ENCODE measurements around the gene SUDS3. TPM values are rescaled to one million over a fixed set of nuclear protein-coding genes. Genes with fewer than 3 reads are reported as not detected.

SUDS3 gene
- total and polyA plus RNA-seq, 2 donors (not counting 1 experiment from before 2014, with no cell fraction given) = 12.1 to 53.9 TPM

- Histone ChIP-seq H3K9ac (ENCODE audit: low read length) (no peak overlapping the region), H3K9me3 (ENCODE audit: control extremely low read depth in 1 of 3, control insufficient read depth in 2 of 3, insufficient read depth in 1 of 3, low read length in 2 of 3) (no peaks in the 10 kb centered on the region), H3K79me2 (ENCODE audit: control insufficient read depth, insufficient read depth, low read length) (no peaks in the 10 kb centered on the region), H3K27me3 (replicated peaks in 1 of 4; ENCODE audit: control extremely low read depth in 1 of 4, control insufficient read depth in 3 of 4, insufficient read depth in 4 of 4, low read length in 3 of 4) (no peaks in the 10 kb centered on the region), H3K27ac (ENCODE audit: low read length in 2 of 2) (no peak overlapping the region), H3K36me3 (replicated peaks in 1 of 2; ENCODE audit: control extremely low read depth in 1 of 2, control insufficient read depth in 1 of 2, extremely low read depth in 1 of 2, insufficient read depth in 2 of 2, low read length in 1 of 2) (peaks cover 4 to 61% of the 10 kb centered on the region in 2 experiments), H3K4me3 (ENCODE audit: control extremely low read depth in 1 of 5, extremely low read depth in 1 of 5, insufficient read depth in 1 of 5, low read depth in 2 of 5, low read length in 4 of 5) (no peak overlapping the region), H3K4me1 (ENCODE audit: control insufficient read depth in 2 of 2, insufficient read depth in 2 of 2, low read length in 2 of 2) (no peaks in the 10 kb centered on the region), H3K4me2 (replicated peaks; ENCODE audit: low read depth, low read length, poor library complexity, severe bottlenecking) (no peak overlapping the region), H2AFZ (ENCODE audit: insufficient read depth, low read depth, low read length, poor library complexity, severe bottlenecking) (no peak overlapping the region), H4K20me1 (ENCODE audit: control insufficient read depth, insufficient read depth, low read length, poor library complexity, severe bottlenecking) (no peaks in the 10 kb centered on the region)
- Mint-ChIP-seq H3K27ac (no peak overlapping the region), H3K4me3 (no peak overlapping the region), H3K4me1 (no peaks in the 10 kb centered on the region), H3K27me3 (no peaks in the 10 kb centered on the region), H3K9me3 (ENCODE audit: insufficient read depth) (no peaks in the 10 kb centered on the region)
- ChIA-PET POLR2A (no interaction called here), CTCF (no interaction called here)
- DNase-seq (no peak), ATAC-seq (ENCODE audit: low read depth) (no peak)
- intact Hi-C loops (cut with micrococcal nuclease) = loop anchor here (10.0 kb wide), 2 partner anchors 625 to 1005 kb away; no protein-coding TSS in a partner anchor
- no CpG with 5 or more reads among the region's 2 CpGs for WGBS (ENCODE audit: insufficient coverage)
- TF ChIP-seq CTCF (IDR thresholded peaks at IDR 0.05) (no peak), EZH2 (IDR thresholded peaks at IDR 0.05; ENCODE audit: borderline replicate concordance, insufficient read depth, low read depth, low read length, poor library complexity, severe bottlenecking) (no peak)
Observed at GRCh38 chr12:118409834-118410233, 33.5 kb downstream of the SUDS3 start.

- Mint-ChIP-seq H3K9me3 (ENCODE audit: insufficient read depth) (no peaks in the 10 kb centered on the region), H3K4me1 (no peaks in the 10 kb centered on the region), H3K4me3 (no peak overlapping the region), H3K27me3 (no peaks in the 10 kb centered on the region), H3K27ac (no peak overlapping the region)
- H3K36me3 ChIP-seq (replicated peaks in 1 of 2; ENCODE audit: control extremely low read depth in 1 of 2, control insufficient read depth in 1 of 2, extremely low read depth in 1 of 2, insufficient read depth in 2 of 2, low read length in 1 of 2) = peaks cover 0 to 40% of the 10 kb centered on the region in 2 experiments
- no peaks in the 10 kb centered on the region for H4K20me1 ChIP-seq (ENCODE audit: control insufficient read depth, insufficient read depth, low read length, poor library complexity, severe bottlenecking)
- no peaks in the 10 kb centered on the region for H3K27me3 ChIP-seq (replicated peaks in 1 of 4; ENCODE audit: control extremely low read depth in 1 of 4, control insufficient read depth in 3 of 4, insufficient read depth in 4 of 4, low read length in 3 of 4)
- no peak overlapping the region for H3K9ac ChIP-seq (ENCODE audit: low read length)
- no peaks in the 10 kb centered on the region for H3K9me3 ChIP-seq (ENCODE audit: control extremely low read depth in 1 of 3, control insufficient read depth in 2 of 3, insufficient read depth in 1 of 3, low read length in 2 of 3)
- H3K27ac ChIP-seq (ENCODE audit: low read length in 2 of 2) = no peak overlapping the region
- TF ChIP-seq CTCF (IDR thresholded peaks at IDR 0.05) = no peak
- TF ChIP-seq EZH2 (IDR thresholded peaks at IDR 0.05; ENCODE audit: borderline replicate concordance, insufficient read depth, low read depth, low read length, poor library complexity, severe bottlenecking) = no peak
- ChIA-PET POLR2A (no interaction called here), CTCF (interaction anchor here (1.3 to 2.1 kb wide), 2 partner anchors 9 to 12 kb away, joined by 3 to 13 read pairs; no protein-coding TSS in a partner anchor)
- ATAC-seq (ENCODE audit: low read depth) = no peak
- intact Hi-C loops (cut with micrococcal nuclease) = no loop called here
- no peak overlapping the region for H2AFZ ChIP-seq (ENCODE audit: insufficient read depth, low read depth, low read length, poor library complexity, severe bottlenecking)
- H3K4me2 ChIP-seq (replicated peaks; ENCODE audit: low read depth, low read length, poor library complexity, severe bottlenecking) = no peak overlapping the region
- no peaks in the 10 kb centered on the region for H3K4me1 ChIP-seq (ENCODE audit: control insufficient read depth in 2 of 2, insufficient read depth in 2 of 2, low read length in 2 of 2)
- no peaks in the 10 kb centered on the region for H3K79me2 ChIP-seq (ENCODE audit: control insufficient read depth, insufficient read depth, low read length)
- no CpG with 5 or more reads among the region's 3 CpGs for WGBS (ENCODE audit: insufficient coverage)
- no peak for DNase-seq
- no peak overlapping the region for H3K4me3 ChIP-seq (ENCODE audit: control extremely low read depth in 1 of 5, extremely low read depth in 1 of 5, insufficient read depth in 1 of 5, low read depth in 2 of 5, low read length in 4 of 5)
Observed at GRCh38 chr12:118417942-118418341, 41.6 kb downstream of the SUDS3 start.
